Measurements from ENCODE around the gene DNASE1L1.
A peak's percentile ranks its signal among the peaks of the same experiment; 100 is the strongest.

Gene DNASE1L1

GRCh38 chrX:154409222-154409871, at the start of gene DNASE1L1:
Gene DNASE1L1, minus strand, starts transcription at chrX:154409254. Its CDS starts 3,686 bp downstream, at chrX:154405568.
- DNase-seq (ENCODE audit: low read depth in 2 of 3, low spot score in 2 of 3) = no peak

GRCh38 chrX:154458116-154458953, 49.3 kb upstream of the DNASE1L1 start, which contains the start of gene PLXNA3:
Gene PLXNA3, plus strand, starts transcription at chrX:154458281. Its CDS starts 1,903 bp downstream, at chrX:154460184.
- peak in 1 of 3 experiments; percentile 40 for DNase-seq (ENCODE audit: low read depth in 2 of 3, low spot score in 2 of 3)

- DNase-seq (ENCODE audit: low read depth in 2 of 3, low spot score in 2 of 3) = peak in 1 of 3 experiments; percentile 22
Observed at GRCh38 chrX:154457491-154458115, 48.5 kb upstream of the DNASE1L1 start.

DNA sequence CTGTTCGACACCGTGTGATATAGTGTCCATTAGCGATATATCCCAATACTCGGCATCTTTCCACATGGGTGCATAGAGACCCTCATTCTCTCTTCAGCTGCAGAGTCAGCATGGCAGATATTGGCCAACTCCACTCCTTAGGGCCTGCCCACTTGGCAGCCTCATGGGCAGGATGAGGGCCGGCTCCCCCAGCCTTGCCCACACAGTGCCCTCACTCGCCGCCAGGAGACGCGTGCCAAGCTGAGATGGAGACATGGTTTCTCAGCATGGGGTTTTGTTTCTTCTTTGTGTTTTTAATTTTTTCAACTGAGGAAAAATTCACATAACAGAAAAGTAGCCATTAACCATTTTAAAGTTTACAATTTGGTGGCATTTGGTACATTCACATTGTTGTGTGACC, 43.8 kb upstream of the DNASE1L1 start:
- no peak for DNase-seq (ENCODE audit: low read depth in 2 of 3, low spot score in 2 of 3)

GRCh38 chrX:154450312-154450711, 41.3 kb upstream of the DNASE1L1 start:
- DNase-seq (ENCODE audit: low read depth in 2 of 3, low spot score in 2 of 3) = no peak

- DNase-seq (ENCODE audit: low read depth in 2 of 3, low spot score in 2 of 3) = no peak
Observed at GRCh38 chrX:154449618-154450017, 40.6 kb upstream of the DNASE1L1 start.

- DNase-seq (ENCODE audit: low read depth in 2 of 3, low spot score in 2 of 3) = no peak
Observed at GRCh38 chrX:154448484-154448883, 39.4 kb upstream of the DNASE1L1 start.

GRCh38 chrX:154446430-154446829, 37.4 kb upstream of the DNASE1L1 start:
- DNase-seq (ENCODE audit: low read depth in 2 of 3, low spot score in 2 of 3) = no peak

DNA sequence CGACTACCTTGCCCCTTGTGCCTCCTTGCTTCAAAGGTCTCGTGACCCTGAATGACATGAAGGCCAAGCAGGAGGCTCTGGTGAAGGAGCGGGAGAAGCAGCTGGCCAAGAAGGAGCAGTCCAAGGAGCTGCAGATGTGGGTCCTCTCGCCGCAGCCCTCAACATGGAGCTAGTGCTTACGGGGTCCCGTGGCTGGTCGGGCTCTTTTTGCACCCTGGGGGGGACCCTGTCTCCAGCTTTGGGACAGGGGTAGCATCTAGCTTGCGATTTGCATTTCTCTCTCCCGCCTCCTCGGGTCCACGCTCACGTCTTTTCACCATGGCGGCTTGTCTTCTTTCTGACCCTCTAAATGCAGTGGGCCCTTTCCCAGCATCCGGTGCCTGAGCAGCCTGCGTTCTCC, 36.7 kb upstream of the DNASE1L1 start:
- DNase-seq (ENCODE audit: low read depth in 2 of 3, low spot score in 2 of 3) = no peak

- DNase-seq (ENCODE audit: low read depth in 2 of 3, low spot score in 2 of 3) = no peak
Observed at GRCh38 chrX:154444755-154445246, 35.7 kb upstream of the DNASE1L1 start.

- peak in 1 of 3 experiments; percentile 48 for DNase-seq (ENCODE audit: low read depth in 2 of 3, low spot score in 2 of 3)
Observed at GRCh38 chrX:154443992-154444754, 35.1 kb upstream of the DNASE1L1 start, which contains the start of gene FAM50A. Gene FAM50A, plus strand, starts transcription at chrX:154444141. Its CDS starts 95 bp downstream, at chrX:154444236.

GRCh38 chrX:154443479-154443910, 34.4 kb upstream of the DNASE1L1 start:
- DNase-seq (ENCODE audit: low read depth in 2 of 3, low spot score in 2 of 3) = no peak

- DNase-seq (ENCODE audit: low read depth in 2 of 3, low spot score in 2 of 3) = no peak
Observed at GRCh38 chrX:154441984-154442707, 33.1 kb upstream of the DNASE1L1 start.

DNA sequence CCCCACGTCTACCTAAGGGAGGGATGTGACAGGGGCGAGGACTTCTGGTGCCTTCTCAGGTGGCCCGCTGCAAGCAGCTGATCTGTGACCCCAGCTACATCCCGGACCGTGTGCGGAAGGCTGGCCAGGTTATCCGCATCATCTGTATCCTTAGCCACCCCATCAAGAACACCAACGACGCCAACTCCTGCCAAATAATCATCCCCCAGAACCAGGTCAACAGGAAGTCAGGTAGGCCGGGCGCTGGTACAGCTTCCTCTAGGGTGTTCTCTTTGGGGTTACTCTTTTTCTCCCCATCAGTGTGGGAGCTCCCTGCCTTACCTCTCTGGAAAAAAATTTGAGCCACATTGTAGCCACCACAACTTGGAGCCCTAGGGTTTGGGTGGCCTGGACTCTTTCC, 32.5 kb upstream of the DNASE1L1 start:
- DNase-seq (ENCODE audit: low read depth in 2 of 3, low spot score in 2 of 3) = no peak

- DNase-seq (ENCODE audit: low read depth in 2 of 3, low spot score in 2 of 3) = no peak
Observed at GRCh38 chrX:154440623-154441357, 31.7 kb upstream of the DNASE1L1 start.

DNA sequence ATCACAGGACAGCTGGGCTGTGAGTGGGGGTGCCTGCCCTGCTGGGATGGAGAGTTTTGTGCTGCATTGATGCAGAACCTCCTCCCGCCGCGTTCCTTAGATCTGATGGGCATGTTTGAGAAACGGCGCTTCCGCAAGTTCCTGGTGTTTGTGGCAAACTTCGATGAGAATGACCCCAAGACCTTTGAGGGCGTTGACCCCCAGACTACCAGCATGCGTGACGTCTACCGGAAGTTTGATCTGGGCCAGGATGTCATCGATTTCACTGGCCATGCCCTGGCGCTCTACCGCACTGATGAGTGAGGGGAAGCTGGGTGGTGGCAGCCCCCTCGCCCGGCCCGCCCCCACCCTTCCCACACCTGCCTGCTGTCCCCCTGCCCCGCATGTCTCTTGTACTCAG, 30.8 kb upstream of the DNASE1L1 start:
- DNase-seq (ENCODE audit: low read depth in 2 of 3, low spot score in 2 of 3) = no peak

GRCh38 chrX:154437971-154438893, 29.2 kb upstream of the DNASE1L1 start:
- no peak for DNase-seq (ENCODE audit: low read depth in 2 of 3, low spot score in 2 of 3)
